Nephron progenitor cell (in vitro differentiated cells): ENCODE data around the gene YBX3.

ENCODE experiments used
- DNase-seq: peaks from one replicate; pipeline ENCODE4 v3.0.0; 2021
- H3K27ac Mint-ChIP-seq: 2 replicates; pipeline ENCODE4 v1.8.0; 2021; ENCODE audit warnings: mild to moderate bottlenecking, moderate library complexity, mixed read lengths
- H3K27me3 Mint-ChIP-seq: 2 replicates; pipeline ENCODE4 v1.8.0; 2021; ENCODE audit warnings: mild to moderate bottlenecking, low read depth, mixed read lengths; ENCODE audit not compliant: poor library complexity
- H3K36me3 Mint-ChIP-seq: 2 replicates; pipeline ENCODE4 v1.8.0; 2021; ENCODE audit warnings: low read depth, mixed read lengths
- H3K4me1 Mint-ChIP-seq: 2 replicates; pipeline ENCODE4 v1.8.0; 2021; ENCODE audit warnings: mixed read lengths
- H3K4me3 Mint-ChIP-seq: 2 replicates; pipeline ENCODE4 v1.8.0; 2021; ENCODE audit warnings: mild to moderate bottlenecking, moderate library complexity, mixed read lengths
- H3K9me3 Mint-ChIP-seq: 2 replicates; pipeline ENCODE4 v1.8.0; 2021; ENCODE audit warnings: mild to moderate bottlenecking, moderate library complexity, mixed read lengths
- TF ChIP-seq, protein P1 (sequence below): fragments of 200-600 bp; sonication (generic); IDR thresholded peaks from 2 replicates; pipeline ENCODE4 v1.5.0; 2021; ENCODE audit warnings: antibody characterized with exemption

Gene YBX3

DNA sequence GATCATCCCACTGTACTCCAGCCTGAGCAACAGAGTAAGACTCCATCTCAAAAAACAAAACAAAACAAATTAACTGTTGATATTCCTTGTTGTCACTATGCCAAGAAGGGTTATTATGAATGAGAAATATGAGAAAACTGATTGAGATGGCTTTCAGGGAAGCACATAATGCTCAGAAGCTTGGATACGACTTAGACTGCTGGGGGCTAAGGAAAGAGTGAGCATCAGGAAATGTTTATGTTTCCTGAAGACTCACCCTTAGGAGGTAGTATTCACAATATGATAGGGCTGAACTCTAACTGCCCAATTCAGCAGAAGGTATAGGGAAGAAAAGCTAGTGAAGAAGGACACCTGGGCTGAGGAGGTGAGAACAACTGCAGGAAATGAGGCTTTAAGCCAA lies 55.5 kb downstream of the YBX3 start:
- H3K27ac Mint-ChIP-seq: no peak overlapping the region
- no peak for DNase-seq
- peaks cover 11% of the 10 kb centered on the region for H3K27me3 Mint-ChIP-seq
- TF ChIP-seq, protein P1, sequence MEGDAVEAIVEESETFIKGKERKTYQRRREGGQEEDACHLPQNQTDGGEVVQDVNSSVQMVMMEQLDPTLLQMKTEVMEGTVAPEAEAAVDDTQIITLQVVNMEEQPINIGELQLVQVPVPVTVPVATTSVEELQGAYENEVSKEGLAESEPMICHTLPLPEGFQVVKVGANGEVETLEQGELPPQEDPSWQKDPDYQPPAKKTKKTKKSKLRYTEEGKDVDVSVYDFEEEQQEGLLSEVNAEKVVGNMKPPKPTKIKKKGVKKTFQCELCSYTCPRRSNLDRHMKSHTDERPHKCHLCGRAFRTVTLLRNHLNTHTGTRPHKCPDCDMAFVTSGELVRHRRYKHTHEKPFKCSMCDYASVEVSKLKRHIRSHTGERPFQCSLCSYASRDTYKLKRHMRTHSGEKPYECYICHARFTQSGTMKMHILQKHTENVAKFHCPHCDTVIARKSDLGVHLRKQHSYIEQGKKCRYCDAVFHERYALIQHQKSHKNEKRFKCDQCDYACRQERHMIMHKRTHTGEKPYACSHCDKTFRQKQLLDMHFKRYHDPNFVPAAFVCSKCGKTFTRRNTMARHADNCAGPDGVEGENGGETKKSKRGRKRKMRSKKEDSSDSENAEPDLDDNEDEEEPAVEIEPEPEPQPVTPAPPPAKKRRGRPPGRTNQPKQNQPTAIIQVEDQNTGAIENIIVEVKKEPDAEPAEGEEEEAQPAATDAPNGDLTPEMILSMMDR: no peak
- no peak overlapping the region for H3K4me3 Mint-ChIP-seq
- H3K9me3 Mint-ChIP-seq: no peaks in the 10 kb centered on the region
- no peaks in the 10 kb centered on the region for H3K36me3 Mint-ChIP-seq
- no peaks in the 10 kb centered on the region for H3K4me1 Mint-ChIP-seq

DNA sequence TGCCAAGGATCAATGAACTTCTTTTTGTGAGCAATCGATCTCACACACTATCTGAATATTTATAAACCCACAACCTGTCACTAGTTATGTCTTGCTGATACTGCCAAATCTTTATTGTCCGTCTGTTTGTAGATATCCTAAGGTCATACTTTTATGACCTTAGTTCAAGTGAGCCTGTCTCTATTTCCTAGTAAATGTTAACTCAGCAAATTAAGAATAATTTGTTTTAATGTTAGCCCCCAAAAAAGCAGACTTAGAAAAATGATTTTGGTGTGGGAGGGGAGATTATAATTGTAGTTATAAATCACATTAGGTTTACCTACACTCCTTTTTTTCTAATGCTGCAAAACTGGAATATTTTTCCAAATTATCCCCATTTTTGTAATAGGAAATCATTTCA lies 58.6 kb downstream of the YBX3 start:
- Mint-ChIP-seq H3K27me3 (peaks cover 9% of the 10 kb centered on the region), H3K9me3 (no peaks in the 10 kb centered on the region), H3K4me1 (no peaks in the 10 kb centered on the region), H3K4me3 (no peak overlapping the region), H3K27ac (no peak overlapping the region), H3K36me3 (no peaks in the 10 kb centered on the region)
- no peak for DNase-seq
- TF ChIP-seq, protein P1: no peak

- H3K27me3 Mint-ChIP-seq: peaks cover 8% of the 10 kb centered on the region
- TF ChIP-seq, protein P1: no peak
- H3K4me3 Mint-ChIP-seq: no peak overlapping the region
- H3K4me1 Mint-ChIP-seq: no peaks in the 10 kb centered on the region
- no peak overlapping the region for H3K27ac Mint-ChIP-seq
- no peaks in the 10 kb centered on the region for H3K9me3 Mint-ChIP-seq
- H3K36me3 Mint-ChIP-seq: no peaks in the 10 kb centered on the region
- DNase-seq: no peak
Observed at GRCh38 chr12:10663869-10664268, 59.3 kb downstream of the YBX3 start.

DNA sequence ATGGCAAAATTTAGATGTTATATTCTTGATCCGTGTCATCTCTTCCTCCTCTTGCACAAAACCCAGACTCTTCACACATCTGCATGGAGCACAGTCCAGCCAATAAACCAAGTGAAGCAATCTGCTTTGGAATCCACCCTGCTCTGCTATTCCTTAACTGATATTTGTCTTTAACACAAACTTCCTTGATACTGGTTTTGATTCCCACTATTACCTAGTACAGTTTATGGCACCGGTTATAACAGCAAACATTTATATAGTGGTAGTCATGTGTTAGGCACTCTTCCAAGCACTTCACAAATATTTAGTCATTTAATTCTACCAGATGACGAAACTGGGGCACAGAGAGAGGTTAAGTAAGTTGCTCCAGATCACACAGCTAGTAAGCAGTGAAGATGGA lies 61.8 kb downstream of the YBX3 start:
- no peaks in the 10 kb centered on the region for H3K27me3 Mint-ChIP-seq
- H3K4me3 Mint-ChIP-seq: no peak overlapping the region
- TF ChIP-seq, protein P1: no peak
- H3K4me1 Mint-ChIP-seq: no peaks in the 10 kb centered on the region
- no peaks in the 10 kb centered on the region for H3K36me3 Mint-ChIP-seq
- no peak overlapping the region for H3K27ac Mint-ChIP-seq
- peaks cover 21% of the 10 kb centered on the region for H3K9me3 Mint-ChIP-seq
- no peak for DNase-seq

DNA sequence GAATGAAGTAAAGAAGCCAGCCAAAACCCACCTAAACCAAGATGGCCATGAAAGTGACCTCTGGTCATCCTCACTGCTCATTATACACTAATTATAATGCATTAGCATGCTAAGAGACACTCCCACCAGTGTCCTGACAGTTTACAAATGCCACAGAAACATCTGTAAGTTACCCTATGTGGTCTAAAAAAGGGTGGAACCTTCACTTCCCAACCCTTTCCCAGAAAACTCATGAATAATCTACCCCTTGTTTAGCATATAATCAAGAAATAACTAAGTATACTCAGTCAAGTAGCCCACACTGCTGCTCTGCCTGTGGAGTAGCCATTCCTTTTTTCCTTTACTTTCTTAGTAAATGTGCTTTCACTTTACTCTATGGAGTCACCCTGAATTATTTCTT lies 69.1 kb downstream of the YBX3 start:
- H3K27ac Mint-ChIP-seq: no peak overlapping the region
- peaks cover 42% of the 10 kb centered on the region for H3K9me3 Mint-ChIP-seq
- H3K4me3 Mint-ChIP-seq: no peak overlapping the region
- TF ChIP-seq, protein P1: no peak
- DNase-seq: no peak
- H3K4me1 Mint-ChIP-seq: no peaks in the 10 kb centered on the region
- peaks cover 10% of the 10 kb centered on the region for H3K27me3 Mint-ChIP-seq
- no peaks in the 10 kb centered on the region for H3K36me3 Mint-ChIP-seq

GRCh38 chr12:10652192-10652591 lies 70.9 kb downstream of the YBX3 start:
- no peaks in the 10 kb centered on the region for H3K4me1 Mint-ChIP-seq
- H3K4me3 Mint-ChIP-seq: no peak overlapping the region
- no peak overlapping the region for H3K27ac Mint-ChIP-seq
- TF ChIP-seq, protein P1: no peak
- DNase-seq: no peak
- H3K36me3 Mint-ChIP-seq: no peaks in the 10 kb centered on the region
- H3K27me3 Mint-ChIP-seq: peaks cover 10% of the 10 kb centered on the region
- peaks cover 42% of the 10 kb centered on the region for H3K9me3 Mint-ChIP-seq
